ENCODE data around the gene GAA.
"Not testable (repeated sequence)": the region's sequence is repeated elsewhere in the genome, so short reads cannot be mapped to it uniquely, and the experiment has no call there.

GAA gene

GRCh38 chr17:80145076-80146075 lies 44.0 kb downstream of the GAA start:
- no peak for FAIRE-seq
- no peak for DNase-seq (ENCODE audit: low spot score)

GRCh38 chr17:80146121-80147034 lies 45.0 kb downstream of the GAA start:
- peak; percentile 37 for DNase-seq (ENCODE audit: low spot score)
- FAIRE-seq, result no peak

GRCh38 chr17:80147035-80147822 lies 45.8 kb downstream of the GAA start, which contains the start of gene EIF4A3:
EIF4A3 (minus strand) TSS chr17:80147128; CDS start chr17:80146961, 167 bp downstream.
- peak; percentile 100 for FAIRE-seq

GRCh38 chr17:80151333-80151732 lies 50.0 kb downstream of the GAA start:
- FAIRE-seq (no peak), DNase-seq (ENCODE audit: low spot score) (no peak)

More at GRCh38 chr17:80147035-80147822, 45.8 kb downstream of the GAA start, which contains the start of gene EIF4A3:
- DNase-seq (ENCODE audit: low spot score), result peak; percentile 100

GRCh38 chr17:80152081-80152702 lies 50.8 kb downstream of the GAA start:
- DNase-seq (ENCODE audit: low spot score) (no peak), FAIRE-seq (no peak)

- no peak for DNase-seq (ENCODE audit: low spot score)
- FAIRE-seq, result no peak
Measured at GRCh38 chr17:80153004-80153403, 51.6 kb downstream of the GAA start.

- DNase-seq (ENCODE audit: low spot score), result no peak
- no peak for FAIRE-seq
Measured at GRCh38 chr17:80154166-80154565, 52.8 kb downstream of the GAA start.

- FAIRE-seq; DNase-seq (ENCODE audit: low spot score): not testable (repeated sequence)
Measured at GRCh38 chr17:80155600-80155999, 54.2 kb downstream of the GAA start.

- DNase-seq (ENCODE audit: low spot score) (no peak), FAIRE-seq (no peak)
Measured at GRCh38 chr17:80158846-80159245, 57.5 kb downstream of the GAA start.

GRCh38 chr17:80160536-80160935 lies 59.2 kb downstream of the GAA start:
- DNase-seq (ENCODE audit: low spot score), result no peak
- FAIRE-seq, result peak; percentile 32

- DNase-seq (ENCODE audit: low spot score) (no peak), FAIRE-seq (no peak)
Measured at GRCh38 chr17:80163336-80163735, 62.0 kb downstream of the GAA start.

- DNase-seq (ENCODE audit: low spot score) (no peak), FAIRE-seq (no peak)
Measured at GRCh38 chr17:80164185-80164584, 62.8 kb downstream of the GAA start.

- DNase-seq (ENCODE audit: low spot score) (no peak), FAIRE-seq (no peak)
Measured at GRCh38 chr17:80166446-80166845, 65.1 kb downstream of the GAA start.

- FAIRE-seq (no peak), DNase-seq (ENCODE audit: low spot score) (no peak)
Measured at GRCh38 chr17:80168371-80168770, 67.0 kb downstream of the GAA start.

GRCh38 chr17:80169107-80169506 lies 67.7 kb downstream of the GAA start:
- DNase-seq (ENCODE audit: low spot score), result no peak
- no peak for FAIRE-seq

Measured in urothelium cell line (cell line).